Measurements from ENCODE around the gene ADGRV1.

- no peak for TF ChIP-seq CTCF (conservative IDR thresholded peaks at IDR 0.05; ENCODE audit: low read length)
- no peak for TF ChIP-seq EZH2phosphoT487 (IDR thresholded peaks at IDR 0.05; ENCODE audit: borderline replicate concordance)
Measured at GRCh38 chr5:91118354-91118753, 559.8 kb downstream of the ADGRV1 start.

Measured in Loucy (cell line).